Activated CD8-positive, alpha-beta memory T cell treated with anti-CD3 and anti-CD28 coated beads for 48 hours (primary cell): ENCODE data around the gene KIAA0319L.

Experiments
- DNase-seq, 3 experiments: peaks; one replicate each; pipeline ENCODE4 v3.0.0-alpha.2; 2020; ENCODE audit warnings: low read depth in 2 of 3, low spot score in 2 of 3

Gene KIAA0319L

DNA sequence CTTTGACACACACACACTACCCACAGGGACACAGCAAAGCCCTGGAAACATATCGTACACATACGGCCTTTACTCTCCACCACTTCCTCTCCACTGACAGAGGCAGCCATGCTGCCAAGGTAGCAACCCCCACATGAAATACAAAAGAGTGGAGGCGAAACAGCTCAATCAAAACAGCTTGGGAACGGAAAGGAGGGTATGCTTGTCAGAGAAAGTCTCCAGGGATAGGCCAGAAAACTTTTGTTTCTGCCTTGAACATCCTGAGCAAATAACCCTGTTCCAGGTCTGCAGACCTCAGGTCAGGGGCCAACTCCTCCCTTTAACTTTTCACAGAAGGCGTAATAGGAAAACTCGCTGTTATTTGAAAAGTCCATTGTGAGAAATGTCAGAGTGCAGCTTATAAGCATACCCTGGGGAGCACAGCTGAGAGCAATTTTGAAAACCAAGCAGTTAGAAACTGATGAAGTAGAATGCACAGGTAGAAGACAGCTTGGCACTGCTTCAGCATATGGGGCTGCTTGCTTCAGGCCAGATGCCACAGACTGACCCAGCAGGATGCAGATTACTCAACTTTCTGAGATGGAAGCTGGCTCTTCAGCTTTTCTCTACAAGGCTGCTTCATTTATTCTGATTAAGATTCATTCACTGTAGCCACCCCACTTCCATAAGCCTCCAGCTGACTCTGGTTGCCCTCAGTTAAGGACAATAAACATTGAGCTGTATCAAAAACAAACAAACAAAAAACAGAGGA lies 18.0 kb downstream of the KIAA0319L start:
- DNase-seq: no peak

DNA sequence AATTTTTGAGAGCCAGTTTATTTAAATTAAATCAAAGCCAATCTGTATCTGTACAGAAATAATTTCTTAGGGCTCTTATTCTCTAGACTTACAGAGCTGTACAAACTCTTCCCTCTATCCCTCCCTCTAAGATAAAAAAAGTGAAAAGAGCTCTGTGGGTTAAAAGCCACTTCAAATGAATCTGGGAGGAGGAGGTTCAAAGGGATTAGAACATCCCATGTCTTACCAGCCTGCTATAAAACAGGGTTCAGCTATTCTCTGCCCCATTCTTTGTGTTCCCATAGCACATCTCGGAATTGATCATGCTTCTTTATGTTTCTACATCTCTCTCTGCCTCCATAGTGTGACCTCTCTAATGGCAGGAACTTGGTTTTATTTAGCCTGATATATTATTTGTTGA lies 19.4 kb downstream of the KIAA0319L start:
- DNase-seq: no peak

DNA sequence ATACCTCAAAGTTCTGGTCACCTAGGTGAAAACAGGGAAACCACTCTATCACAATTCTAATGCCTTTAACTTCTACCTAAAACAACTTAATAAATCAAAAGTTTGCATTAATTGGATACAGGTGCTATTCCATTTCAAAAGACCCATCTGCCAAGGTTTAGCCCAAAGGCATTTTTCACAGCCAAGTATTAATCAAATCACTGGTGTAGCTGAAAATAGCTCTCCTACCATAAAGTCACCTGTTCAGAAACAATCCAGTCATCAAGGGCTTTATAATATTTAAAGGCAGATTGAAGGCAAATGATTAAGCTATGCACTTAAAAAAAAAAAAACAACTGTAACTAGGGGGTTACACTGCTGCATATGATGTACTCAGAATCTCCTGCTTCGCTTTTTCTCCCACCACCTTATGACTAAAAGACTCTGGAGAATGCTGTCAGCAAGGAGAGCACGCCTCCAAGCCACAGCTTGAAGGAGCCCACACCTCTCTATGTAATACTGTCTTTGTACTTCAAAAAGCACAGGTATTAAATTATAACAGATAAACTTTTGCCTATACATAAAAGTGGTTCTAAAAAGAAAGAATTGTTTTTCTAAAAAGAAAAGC lies 20.5 kb downstream of the KIAA0319L start:
- no peak for DNase-seq

DNA sequence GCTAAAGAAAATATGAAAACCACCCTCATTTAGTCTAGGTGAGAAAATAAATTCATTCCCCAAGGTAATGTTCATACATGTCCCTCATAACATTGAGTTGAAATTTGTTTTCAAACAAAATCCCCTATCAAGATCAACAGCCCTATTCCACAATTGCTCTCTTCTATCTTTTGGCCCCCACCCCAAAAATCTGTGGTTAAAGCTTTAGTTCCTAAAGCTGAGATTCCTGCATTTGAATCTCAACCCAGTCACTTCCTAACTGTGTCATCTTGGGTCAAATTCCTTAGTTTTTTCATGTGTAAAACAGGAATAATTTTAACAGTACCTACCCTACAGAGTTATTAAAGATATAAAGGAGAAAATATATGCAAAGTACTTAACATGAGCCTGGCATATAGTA lies 22.0 kb downstream of the KIAA0319L start:
- DNase-seq: no peak

DNA sequence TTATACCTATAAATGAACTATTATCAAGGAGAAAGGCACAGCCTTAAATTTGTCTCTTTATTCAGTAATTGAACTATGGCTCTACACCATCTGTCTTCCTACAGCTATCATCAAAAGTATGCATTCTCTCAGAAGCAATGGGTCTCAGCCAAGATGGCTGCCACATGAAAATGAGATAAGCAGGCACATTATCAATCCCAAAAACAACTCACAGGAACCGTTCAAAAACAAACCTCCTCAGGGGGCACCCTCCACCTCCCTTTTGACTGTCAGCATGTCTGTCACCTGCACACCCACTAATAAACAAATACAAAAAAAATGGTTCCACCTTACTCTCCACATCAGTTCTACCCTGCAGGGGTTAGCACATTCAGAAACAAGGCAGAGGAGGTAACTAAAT lies 23.6 kb downstream of the KIAA0319L start:
- DNase-seq: no peak

DNA sequence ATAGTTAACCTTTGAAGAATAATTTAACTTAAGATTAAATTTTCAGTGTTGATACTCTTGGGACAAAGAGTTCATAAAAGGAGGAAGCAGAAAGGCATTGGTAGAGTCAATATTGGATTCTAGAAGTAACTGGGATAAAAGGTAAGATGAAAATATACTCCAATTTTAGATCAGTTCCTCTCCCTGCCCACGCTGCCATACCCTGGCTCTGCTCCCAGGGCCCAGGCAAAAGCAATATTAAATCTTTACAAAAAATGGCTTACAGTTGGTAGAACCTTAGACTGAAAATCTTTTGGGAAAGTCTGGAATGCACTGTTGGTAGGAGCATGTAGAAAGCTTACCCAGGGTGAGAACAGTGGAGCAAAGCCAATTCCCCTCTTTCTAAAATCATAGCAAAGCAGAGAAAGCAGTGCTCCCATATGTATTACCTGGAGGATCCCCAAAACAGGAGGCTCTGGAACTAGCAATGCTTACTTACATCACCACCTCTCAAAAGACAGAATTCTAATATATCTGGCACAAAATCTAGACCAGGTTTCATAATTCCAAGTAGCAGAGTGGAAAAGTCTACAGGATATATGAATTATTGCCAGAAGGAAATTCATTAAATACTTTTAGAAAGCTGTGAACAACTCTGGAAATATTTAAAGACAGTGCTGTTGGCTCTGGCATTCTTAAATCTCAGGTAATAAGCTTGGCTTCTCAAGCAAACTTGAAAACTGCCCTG lies 24.5 kb downstream of the KIAA0319L start:
- DNase-seq: no peak

DNA sequence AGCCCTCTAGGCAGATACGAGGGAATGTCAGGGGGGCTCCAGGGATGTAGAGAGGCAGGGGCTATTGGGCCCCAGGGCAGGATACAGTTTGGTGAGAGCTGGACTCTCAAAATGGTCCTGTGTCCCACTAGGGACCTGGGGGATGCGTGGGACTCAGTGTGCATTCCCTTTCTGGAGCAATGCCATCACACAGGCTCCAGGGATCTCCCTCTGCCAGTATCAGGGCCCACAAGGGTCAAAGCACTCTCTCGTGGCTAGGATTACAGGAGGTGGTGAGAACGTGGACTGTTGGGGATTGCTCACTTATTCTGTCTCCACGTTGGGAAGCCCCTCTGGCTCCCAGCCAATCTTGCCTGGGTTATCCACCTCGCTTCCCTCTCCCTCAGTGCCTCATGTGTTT lies 25.8 kb downstream of the KIAA0319L start:
- DNase-seq: no peak

DNA sequence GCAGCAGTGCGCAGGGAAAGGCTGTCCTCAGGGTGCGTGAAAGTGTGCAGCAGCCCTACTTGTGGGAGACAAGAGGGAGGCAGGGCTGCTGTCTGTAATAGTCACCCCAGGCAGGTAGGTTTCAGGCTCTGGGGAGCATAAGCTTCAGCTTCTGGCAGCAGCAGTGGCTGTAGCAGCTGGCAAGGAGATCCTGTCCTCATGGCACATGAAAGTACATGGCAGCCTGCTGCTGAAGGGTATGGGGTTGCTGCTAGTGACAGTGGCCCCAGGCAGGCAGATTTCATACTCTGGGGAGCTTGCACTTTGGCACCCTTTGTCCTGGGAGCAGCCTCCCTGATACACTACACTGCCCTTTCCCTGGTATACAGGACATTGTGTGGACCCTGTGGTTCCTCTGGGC lies 26.3 kb downstream of the KIAA0319L start:
- DNase-seq: no peak

DNA sequence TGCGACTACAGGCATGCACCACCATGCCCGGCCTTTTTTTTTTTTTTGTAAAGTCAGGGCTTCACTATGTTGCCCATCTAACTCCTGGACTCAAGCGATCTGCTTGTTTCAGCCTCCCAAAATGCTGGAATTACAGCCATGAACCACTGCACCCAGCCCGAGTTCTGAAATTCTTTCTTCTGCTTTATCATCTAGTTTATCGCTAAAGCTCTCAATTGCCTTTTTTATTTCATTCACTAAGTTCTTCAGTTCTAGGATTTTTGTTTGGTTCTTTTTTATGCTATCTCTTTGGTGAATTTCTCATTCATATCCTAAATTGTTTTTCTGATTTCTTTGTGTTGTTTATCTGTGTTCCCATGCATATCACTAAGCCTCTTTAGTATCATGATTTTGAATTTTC lies 27.0 kb downstream of the KIAA0319L start:
- DNase-seq: no peak

DNA sequence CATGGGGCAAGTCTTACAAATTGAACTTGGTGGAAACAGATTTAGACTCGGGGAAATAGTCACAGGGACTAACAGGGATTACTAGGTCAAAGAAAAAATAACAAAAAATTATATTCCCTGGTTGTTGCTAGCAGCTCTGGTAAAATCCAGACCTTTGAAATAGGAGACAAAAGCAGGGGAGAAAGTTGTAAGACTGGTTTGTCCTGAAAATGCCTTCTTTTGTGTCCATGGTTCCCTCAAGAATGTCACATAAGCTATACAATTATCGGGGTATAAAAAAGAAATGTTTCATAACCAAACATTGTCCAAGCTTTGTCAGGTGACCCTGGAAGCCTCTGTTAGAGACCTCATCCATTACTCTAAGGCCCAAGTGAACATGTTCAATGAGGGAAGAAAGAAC lies 33.1 kb downstream of the KIAA0319L start:
- no peak for DNase-seq

DNA sequence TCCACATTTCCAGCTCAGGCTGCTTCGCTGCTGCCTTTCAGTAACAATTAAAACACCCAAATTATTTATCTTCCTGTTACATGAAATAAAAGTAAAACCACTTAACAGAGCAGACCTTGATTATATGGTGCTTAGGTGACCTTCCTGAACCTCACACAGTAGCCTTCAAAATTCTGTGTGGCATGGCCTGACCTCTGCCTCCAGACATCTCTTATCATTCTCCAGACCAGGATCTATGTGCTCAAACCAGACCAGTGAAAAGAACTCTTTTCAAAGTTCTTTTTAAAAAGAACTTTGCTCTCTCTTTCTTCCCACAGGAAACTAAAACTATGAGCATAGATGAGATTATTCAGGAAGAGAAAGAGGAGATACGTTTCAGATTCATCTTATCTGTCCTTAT lies 37.8 kb downstream of the KIAA0319L start:
- DNase-seq: no peak

DNA sequence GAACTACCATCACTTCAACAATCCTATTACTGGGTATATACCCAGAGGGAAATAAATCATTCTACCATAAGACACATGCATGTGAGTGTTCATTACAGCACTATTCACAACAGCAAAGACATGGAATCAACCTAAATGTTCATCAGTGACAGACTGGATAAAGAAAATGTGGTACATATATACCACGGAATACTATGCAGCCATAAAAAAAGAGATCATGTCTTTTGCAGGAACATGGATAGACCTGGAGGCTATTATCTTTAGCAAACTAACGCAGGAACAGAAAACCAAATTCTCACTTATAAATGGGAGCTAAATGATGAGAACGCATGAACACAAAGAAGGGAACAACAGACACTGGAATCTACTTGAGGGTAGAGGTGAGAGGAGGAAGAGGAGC lies 39.0 kb downstream of the KIAA0319L start:
- no peak for DNase-seq

DNA sequence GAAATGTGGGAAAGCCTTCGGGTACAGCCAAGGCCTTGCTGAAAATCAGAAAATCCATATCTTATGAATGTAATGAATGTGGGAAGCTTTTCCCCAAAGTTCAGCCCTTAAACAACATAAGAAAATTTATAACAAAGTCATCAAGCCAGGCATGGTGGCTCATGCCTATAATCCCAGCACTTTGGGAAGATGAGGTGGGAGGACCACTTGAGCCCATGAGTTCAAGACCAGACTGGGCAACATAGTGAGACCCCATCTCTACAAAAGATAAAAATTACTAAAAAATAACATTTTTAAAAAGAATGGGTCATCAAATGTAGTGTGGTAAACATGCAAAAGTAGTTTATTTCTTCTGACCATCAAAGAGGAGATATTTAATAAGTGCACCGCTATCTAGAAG lies 45.9 kb downstream of the KIAA0319L start:
- DNase-seq: no peak

DNA sequence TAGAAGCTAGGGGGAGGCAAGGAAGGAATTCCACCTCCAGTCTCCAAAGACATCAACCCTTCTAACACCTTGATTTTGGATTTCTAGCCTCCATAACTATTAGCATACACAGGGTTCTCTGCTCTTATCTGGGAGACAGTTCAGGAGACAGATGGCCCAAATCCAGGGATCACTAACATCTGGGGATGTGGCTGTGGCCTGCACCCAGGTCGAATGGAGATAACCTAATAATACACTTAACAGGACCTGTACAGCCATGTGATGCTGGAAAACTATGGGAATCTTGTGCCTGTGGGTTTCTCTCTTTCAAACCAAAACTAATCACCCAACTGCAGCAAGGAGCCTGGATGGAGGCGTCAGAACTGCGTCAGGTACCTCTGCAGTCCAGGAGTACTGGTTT lies 47.6 kb downstream of the KIAA0319L start:
- no peak for DNase-seq

DNA sequence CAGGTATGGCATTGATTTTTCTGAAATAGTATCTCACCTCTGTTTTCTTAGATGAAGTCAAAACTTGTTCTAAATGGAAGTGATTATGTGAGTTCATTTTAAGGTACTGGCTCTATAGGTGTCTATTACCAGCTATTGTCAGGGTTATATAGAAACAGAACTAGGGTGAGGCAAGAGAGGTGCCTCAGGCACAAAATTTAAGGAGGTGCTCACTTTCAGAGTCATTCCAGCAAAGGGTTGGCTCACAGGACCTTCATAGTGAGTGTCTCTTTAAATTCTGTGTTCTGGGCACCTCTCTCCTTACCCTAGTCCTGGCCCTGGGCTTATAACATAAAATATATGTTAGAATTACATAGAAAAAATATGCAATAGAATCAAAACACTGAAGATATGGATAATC lies 49.3 kb downstream of the KIAA0319L start:
- DNase-seq: no peak

DNA sequence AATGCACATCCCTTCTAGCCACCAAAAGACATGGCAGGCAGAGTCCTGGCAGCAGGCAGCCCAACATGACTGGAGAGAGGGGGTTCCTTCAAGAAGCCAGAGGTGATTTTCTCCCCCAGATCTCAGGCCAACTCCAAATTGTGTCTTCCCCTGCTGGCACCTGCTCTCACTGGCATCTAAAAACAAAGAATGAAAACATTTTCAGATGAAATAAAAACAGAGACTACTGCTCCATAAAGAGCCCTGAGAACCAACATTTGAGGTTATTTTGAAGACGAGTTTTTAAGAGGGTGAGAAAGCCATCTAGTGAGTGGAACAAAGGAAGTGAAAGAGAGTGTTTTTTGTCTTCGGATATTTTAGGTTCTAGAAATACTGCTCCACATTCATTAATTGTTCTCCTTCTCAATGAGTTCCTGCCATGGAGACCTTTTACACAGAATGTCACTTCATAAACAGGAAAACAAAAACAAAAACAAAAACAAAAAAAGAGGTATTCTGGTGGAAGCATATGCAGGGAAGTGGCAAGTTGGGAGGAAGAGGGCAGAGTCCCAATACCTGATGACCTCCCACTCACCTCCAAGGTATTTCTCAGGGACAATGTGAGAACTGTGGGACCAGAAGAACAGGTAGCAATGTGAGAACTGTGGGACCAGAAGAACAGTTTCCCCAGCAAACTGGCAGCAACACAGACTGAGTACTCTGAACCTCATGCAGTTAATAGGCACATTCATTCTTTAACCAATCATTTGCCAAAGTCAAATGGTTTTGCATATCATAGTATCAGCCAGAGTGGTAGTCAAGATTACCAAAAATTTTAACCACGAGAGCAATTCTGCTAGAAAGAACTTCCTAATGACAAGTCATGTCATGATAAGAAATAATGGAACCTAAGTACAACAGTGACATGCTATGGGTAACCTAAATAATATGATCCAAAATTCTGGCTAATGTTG lies 50.0 kb downstream of the KIAA0319L start:
- no peak for DNase-seq

DNA sequence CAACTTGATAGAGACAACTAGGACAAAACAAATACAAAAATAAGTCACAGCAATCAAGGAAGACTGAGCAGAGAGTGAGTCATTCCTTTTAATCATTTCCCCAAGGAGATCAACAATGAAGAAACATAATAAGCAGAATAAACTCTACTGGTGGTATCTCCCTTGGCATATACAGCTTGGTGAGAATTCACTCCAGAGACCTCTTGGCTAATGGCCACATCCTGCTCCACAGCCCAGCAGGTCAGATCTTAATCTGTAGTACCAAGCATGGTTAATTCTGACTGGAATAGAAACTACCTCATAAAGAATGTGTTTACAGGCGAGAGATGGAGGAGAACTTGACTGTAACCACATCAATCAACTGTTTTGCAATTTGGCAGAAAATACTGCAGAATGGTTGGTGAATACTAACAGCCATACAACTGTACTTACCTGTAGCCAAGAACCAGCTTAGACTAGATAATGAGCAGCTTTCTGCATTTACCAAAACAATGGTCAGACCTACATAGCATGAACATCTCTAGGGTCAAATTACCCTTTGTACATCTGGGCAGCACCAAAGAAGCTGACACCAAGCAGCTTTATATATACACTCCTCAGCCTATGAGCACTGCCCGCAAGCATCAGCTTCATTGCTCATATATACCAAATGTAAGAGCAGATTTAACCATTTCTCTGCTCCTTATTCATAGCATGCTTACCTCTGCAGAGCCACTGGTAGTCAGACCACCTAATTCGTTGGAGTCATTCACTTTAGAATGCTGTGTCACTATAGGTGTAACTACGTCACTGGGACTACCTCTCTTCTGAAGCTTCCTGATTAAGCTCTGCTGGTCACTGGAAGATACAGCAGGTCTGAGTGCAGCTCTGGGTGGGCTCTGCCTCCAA lies 51.0 kb downstream of the KIAA0319L start:
- DNase-seq: no peak

DNA sequence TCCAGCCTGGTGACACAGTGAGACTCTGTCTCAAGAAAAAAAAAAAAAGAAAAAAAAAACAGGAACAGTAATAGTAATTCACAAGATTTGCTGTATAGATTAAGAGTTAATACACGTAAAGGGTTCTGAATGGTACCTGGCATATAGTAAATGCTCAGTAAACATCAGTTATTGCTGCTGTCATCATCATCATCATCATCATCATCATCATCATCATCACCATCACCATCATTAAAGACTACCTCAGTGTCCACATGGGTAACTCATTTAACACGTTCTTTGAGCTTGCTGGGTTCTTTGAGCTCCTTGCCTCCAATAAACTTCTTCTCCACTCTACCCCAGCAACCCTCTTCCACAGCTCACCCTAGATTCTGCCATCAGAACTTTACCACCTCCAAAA lies 55.0 kb downstream of the KIAA0319L start:
- no peak for DNase-seq

DNA sequence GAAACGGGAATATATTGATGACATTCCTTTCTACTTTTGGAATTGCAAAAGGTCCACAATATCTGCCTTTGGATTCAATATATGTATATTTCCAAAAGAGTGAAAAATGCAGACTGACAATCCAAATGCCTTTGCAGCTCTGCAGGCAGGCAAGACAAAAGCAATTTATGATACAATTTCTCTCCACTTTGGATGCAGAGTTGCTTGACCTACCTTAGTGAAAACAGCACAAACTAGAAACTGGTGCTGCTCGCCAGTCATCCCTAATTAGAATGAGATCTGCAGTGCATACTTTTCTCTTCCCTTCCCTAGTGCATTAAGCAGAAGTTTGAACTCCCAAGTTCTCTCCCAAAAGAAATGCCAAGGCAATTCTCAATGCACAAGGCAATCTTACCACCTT lies 56.8 kb downstream of the KIAA0319L start:
- DNase-seq: no peak

DNA sequence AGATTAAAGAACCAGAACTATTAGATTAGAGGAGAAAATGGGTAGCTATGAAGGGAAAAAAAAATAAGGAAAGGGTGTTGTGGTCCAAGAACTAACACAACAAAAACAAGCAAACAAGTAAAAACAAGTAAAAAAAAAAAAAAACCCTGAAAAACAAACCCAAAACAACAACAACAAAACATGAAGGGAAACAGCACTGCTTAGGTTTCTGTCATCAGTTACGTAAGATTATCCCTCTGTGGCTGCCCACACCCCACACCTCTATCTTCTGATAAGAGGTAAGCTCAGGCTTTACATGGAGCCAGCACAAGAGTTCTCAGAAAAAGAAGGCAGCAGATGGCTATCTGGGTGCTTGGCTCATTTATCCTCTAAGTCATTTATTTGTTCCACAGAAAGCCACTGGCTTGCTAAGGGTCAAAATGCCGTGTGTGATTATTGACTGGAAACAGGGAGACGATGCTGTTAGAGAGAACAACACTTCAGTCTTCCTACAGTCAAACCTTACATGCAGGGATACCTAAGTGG lies 57.5 kb downstream of the KIAA0319L start:
- no peak for DNase-seq
